SHP77 (cell line): Measurements from ENCODE around the gene MAST4.

Experiments
- DNase-seq, 2 experiments: peaks; one replicate each; lab custom pipeline; 2025; lab: John Stamatoyannopoulos, UW

The MAST4 gene

DNA sequence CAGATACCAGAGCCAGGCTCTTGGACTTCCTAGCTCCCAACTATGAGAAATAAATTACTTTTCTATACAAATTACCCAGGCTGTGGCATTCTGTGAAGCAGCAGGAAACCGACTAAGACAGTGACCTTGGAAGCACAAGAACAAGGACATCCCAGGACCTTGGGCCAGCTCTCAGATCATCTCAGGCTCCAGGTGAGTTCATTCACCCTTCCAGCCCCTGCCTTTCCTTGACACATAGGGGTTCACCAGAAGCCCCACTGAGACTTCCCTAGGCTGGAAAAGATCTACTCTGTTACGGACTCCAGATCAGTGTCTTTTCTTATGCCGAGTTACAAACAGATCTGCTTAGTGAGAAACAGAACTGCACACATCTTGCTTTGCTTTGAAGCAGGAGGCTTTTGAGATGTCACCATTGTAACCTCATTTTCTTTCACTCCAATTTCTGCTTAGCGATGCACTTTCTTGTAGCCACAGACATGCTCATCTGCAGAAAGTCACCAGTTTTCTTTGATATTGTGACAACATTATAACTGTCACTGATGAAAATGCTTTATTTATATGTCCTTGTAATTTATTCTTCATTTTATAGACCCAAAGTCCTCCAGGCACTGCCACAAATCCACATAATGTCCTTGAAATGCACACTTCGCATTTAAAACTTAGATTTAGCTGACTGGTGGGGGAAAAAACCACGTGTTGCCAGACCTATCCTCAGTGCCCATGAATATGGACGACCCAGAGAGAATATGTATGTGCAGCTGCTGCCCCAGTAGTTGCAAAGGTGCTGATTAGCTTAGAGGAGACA is 592.3 kb downstream of the MAST4 start:
- no peak for DNase-seq

DNA sequence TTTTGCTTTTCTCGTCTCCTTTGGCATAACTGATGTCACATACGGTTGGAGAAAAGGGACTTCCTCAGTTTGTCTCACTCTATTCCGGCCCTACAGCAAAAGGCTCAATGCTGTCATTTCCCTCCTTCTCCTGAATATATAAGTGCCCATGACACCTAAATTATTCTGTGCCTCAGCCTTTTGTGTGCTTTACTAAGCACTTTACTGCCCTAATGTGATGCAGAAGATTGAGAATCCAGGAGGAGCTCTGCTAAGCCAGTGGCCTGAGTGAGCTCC is 592.8 kb downstream of the MAST4 start:
- DNase-seq: no peak

DNA sequence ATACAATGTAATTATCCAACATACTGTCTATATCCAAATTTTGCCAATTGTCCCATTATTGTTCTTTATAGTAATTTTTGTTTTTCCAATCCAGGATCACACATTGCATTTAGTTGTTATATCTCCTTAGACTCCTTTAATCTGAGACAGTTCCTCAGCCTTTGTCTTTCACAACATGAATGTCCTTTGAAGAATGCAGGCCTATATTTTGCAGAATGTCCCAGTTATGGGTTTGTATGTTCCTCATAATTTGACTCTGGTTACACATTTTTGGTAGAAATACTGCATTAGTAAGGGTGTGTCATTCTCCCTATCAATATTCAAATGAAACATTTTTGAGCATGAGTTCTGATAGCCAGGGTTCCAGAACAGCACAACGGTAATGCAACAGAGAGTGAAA is 593.7 kb downstream of the MAST4 start:
- no peak for DNase-seq

DNA sequence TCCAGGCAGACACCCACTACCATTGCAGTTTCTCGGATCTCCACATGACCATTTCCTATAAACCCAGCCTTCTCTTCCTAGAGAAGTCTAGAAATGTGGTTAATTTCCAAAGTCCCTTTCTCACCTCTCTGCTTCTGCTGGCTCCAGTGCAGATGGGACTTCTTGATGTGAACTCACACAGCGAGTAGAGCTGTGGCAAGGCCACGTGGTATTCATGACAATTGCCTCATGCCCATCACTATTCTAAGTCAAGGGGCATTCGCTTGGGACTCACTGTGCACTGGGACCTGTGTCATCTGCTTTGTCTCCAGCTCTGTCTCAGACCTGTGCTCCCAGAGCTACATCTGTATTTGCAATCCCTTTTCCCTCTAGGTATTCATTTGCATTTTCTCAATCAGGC is 594.2 kb downstream of the MAST4 start:
- no peak for DNase-seq

DNA sequence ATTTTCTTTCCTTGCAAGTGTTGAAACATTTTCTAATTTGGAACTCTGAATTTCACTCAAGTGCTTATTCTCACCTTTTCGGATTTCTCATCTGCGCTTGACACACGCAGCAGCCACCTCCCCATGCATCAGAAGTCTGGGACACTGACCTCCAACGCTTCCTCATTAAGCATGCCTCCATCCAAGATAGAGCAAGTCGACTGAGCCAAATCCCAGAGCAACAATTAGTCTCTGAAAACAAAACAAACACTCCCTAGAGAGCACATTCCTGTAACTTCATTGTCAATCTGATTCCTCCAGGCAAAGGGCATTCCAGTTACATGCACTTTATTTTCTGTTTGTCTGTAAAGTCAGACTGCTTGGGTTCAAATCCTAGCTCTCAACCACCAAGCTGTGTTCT is 594.7 kb downstream of the MAST4 start:
- no peak for DNase-seq

DNA sequence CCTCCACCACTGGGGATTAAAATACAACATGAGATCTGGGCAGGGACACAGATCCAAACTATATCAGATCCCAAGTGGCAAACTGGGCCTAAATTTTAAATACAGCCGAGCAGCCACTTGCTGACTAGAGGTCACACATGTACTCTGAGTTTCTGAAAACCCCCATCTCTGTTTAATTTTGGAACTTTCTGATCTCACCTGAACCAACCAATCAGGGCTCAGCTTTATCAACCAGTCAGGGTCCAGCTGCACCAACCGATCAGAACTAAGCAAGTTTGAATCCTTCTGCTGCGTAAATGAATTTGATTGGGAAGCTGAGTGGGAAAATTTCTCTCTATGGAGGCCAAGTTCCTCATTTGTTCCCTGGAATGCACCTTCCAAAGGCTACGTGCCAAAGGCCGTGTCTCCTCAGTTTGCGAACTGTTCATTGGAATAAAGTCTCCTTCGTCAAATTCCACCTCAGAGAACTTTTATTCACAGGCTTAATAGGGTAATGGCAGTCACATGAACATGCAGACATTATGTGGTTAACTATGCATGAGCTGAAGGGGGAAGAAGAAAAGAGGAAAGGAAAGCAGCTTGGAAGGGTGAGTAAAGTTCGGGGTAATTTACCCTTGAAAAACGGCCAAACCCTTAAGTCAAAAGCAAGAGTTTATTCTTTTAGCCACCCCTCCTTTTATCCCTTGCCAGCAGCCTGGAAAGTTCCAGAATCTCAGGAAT is 596.7 kb downstream of the MAST4 start:
- DNase-seq: no peak

DNA sequence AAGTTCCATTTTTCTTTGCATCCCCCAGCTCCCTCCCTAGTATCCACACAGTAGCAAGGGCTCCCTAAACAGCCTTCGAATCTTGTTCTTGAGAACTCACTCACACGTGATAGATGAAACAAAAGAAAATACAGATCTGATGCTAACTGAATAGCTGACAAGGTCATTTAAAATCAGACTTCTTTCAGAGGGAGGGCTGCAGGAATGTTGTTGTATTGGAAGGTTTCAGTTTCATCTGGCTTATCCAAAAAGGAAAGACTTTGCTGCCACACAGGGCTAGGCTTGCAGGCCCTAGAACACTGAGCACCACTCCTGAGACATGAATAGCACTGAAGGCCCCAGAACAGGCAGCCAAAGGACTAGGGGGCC is 597.2 kb downstream of the MAST4 start:
- DNase-seq: no peak

DNA sequence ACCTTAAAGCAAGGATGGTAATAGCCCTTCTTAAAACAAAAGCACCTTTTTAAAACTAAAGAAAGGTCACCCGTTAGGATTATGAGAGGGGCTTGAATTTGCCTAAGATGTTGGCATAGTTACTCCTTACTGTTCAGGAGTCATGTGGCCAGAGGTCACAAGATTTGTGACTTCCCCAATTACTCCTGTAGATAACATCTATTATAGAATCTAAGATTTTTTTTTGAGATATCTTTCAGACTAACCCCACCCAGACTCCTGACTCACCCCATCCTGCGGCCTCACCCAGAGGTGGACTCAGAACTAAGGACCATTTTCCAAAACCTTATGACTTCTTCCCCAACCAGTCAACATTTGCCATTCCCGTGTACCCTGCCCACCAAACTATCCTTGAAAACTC is 598.0 kb downstream of the MAST4 start:
- no peak for DNase-seq

DNA sequence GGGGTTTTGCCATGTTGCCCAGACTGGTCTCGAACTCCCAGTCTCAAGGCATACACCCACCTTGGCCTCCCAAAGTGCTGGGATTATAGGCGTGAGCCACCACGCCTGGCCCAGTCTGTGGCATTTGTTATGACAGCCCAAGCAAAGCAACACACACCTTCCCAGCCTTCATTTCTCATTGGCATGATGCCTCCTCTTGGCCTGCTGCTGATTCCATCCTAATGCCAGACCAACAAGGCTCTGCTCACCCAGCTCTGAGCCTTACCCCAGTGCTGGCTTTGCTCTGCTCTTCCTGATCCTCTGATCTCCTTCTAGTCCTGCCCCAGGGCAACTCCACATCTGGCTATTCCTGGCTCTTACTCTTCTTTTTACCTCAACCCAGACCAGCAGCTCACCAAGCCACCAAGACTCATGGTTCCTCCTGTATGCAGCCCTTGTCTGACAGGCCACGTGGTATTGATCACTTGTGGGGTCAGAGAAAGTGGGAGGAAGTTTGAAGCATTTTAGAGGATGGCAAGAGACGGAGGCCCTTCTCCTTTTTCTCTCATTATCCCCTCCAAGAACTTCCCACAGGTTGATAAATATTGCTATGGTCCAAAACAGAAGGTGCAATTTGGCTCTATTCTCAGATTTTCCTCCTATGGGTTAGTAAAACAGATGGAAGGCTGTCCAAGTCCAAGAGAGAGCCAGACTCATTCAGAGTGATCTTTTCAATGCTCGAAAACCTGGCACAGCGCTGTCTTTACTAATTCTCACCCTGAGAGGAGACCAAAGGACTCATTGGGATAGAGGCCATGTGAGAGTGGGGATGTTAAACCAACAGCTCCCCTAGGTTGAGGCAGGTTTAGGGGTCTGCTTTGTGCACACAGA is 599.4 kb downstream of the MAST4 start:
- no peak for DNase-seq

DNA sequence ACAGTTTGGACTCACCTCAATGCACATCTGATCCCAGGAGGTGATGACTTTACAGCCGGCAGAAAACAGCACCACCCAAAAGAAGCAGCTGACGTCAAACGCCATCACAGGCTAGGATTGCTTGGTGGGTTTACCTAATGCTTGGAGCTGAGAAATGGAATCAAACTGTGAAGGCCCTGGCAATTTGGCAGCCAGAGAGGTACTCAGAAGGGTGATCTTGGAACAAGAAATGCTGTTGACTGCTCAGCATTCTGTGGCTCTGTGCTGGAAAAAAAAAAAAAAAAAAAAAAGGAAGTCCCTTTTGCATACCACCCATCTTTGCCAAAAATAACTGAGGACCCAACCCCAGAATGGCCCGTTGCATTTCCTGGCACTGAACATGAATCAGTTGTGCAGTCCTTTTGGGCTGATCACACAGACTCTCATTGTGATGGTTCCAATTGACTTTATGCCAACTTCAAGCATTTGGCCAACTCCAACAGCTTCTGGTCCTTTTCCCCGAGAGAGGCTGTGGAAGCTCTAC is 600.4 kb downstream of the MAST4 start, which contains the start of gene CD180:
CD180 (minus strand) TSS at position 263 of the 523 bp plus-strand sequence; CDS start at position 105, 158 bp downstream.
- DNase-seq: no peak

DNA sequence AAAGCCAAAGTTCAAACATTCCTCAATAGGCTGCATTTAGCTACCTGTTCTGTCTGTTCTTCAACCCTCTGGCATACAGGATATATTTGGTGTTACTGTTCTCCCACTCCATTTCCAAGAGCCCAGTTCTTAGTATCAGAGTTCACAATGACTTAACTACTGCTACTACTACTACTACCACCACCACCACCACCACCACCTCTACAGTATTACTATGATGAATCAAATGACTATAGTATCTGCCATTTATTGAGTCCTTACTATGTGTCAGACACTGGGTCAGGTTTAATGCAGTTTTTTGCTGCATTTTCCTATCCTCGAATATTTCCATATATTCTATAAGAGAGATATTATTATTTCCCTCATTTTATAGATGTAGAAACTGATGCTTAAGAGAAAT is 601.3 kb downstream of the MAST4 start:
- DNase-seq: no peak

DNA sequence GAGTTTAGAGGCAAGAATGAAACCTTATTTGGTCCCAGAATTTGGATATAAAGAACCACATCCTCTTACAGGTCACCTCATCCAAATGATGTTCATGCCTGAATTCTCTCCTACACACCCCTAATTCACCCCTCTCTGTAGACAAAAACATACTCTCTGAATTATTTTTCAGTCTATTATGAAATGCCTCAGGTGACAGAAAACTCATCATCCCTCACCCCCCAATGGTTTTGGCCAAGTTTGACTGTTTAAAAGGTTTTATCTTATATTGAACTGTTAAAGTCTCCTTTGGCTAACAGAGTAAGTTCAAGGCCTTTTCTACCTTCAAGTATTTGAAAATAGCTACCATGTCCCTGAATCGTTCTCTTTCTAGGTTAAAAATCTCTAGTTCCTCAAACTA is 602.7 kb downstream of the MAST4 start:
- no peak for DNase-seq

DNA sequence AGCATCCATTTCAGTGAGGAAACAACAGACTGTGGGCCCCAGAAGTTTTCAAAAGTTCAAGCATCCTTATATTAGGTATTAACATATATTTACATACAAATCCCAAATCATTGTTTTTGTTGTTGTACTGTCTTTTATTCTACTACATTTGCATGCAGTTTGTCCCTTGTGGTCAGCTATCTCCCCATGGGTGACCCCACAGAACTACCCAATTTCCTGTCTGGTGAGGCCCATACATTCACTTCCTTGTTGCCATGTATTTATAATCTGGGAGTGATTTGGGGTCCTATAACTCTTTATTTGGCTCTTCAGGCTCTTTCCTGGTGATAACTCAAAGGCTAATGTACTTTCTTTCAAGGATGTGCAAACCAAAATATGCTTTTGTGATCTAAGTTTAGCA is 603.7 kb downstream of the MAST4 start:
- no peak for DNase-seq

DNA sequence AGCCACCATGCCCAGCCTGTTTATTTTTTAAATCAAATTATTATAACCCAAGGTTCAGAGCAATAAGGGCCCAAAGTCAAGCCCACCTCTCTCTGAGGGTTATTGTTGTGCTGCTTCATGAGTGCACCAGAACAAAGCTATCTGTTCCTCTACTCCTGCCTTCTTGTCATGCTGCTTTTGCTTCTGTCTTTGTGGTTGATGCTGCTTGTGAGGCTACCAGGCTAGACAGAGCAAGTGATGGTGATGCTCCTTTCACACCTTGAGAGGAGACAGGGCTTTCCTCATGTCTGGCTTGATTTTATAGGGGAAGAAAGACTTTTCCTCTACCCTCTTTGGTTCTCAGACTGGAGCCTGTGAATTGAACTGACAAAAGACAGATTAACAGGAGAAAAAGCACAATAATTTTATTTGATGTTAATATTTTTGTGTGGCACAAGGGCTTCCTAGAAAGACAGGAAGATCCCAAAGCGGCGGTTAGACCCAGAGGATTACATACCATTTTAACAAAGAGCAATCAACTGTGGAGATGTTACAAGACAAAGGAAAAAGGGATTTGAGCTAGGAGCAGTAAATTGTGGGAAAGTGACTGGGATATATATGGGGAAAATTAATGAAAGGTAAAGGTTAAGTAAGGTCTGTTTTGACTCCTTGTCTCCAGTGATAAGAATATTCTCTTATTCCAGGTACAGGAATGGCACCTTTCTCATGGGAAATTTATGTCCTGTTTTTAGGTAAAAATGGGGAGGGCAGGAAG is 604.8 kb downstream of the MAST4 start:
- no peak for DNase-seq

DNA sequence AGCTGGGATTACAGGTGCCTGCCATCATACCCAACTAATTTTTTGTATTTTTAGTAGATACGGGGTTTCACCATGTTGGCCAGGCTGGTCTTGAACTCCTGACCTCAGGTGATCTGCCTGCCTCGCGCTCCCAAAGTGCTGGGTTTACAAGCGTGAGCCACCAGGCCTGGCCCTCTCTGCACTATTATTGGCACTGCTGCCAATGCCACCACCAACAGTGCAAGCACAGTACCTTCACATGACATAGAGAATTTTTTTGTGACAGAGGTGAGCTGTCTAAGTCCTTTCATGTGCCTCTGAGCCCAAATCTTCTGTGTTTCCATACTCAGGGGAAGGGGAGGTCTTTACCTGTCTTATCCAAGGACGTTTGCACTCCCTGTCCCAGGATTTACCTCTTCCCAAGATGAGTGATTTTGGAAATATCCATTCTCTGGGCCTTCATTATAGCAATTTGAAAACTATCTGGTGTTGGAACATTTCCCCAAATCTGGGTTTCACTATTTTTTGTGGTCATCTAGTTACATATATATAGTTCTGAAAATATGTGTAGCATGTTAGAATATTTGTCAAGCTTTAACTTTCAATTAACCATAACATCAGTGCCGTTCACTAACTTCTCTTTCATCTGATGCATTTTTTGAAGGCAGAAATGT is 605.8 kb downstream of the MAST4 start:
- no peak for DNase-seq

DNA sequence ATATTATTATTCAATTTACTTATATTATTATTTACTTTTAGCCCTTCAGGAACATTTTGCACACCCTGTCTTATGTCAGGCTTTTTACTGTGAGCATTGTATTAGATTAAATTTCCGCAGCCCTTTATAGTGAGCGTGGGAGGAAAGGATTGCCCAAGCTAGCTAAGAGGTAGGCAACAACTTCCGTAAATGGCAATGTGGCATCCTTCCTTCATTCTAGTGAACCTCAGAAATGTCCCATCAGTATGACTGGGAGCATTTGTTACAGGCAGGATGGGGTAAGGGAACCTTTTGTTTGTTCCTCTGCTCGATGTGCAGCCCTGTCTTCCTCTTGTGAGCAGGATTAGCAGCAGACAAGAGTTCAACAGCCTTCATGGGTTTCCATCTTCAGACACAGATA is 606.6 kb downstream of the MAST4 start:
- DNase-seq: no peak

DNA sequence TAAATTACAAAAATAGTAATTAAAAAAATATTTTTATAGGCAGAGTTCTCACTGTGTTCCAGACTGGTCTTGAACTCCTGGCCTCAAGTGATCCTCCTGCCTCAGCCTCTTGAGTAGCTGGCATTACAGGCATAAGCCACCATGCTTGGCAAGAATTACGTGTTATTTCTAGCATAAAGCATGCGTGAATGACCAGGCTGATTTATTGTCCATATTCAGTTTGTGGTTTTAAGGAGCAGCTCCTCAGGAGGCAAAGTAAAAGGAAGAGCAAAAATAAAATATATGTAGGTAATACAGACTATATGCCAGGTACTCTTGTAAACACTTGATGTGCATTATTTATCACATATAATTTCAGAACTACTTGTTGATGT is 607.5 kb downstream of the MAST4 start:
- DNase-seq: no peak

DNA sequence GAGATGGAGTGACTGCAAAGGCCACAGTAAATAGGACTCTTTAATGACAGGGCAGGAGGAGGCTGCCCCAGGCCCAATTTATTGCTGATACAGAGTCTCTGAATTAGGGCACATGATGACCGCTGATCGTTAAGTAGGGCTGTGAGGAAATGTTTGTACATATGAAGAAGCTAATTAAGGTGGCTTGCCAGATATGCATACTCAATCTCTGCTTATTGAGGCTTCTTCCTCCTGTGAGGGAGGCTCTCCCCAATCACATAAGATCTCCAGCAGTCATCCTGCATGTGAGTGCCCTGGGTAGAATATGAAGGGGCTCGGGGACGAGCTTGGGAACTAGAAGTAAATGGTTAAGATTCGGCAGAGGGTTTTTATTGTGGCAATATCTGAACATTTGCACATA is 608.6 kb downstream of the MAST4 start:
- DNase-seq: no peak

DNA sequence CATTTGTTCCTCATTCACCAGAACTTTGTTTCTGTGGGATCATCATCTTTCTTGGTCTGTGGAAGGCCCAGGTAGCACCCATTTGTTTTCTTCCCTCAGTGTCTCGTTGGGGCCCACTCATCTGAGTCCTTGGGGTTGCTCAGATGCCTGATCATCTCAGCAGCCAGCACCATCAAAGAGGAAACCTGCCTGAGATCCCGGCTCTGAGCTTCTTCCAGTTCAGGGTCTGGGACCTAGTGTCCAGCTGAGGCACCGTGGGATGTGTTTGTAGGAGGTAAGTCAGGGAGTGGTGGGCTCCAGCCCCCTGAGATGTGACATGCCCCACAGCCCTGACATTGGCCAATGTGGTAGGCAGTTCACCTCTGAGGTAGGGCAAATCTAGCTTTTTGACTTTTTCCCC is 609.8 kb downstream of the MAST4 start:
- DNase-seq: no peak

DNA sequence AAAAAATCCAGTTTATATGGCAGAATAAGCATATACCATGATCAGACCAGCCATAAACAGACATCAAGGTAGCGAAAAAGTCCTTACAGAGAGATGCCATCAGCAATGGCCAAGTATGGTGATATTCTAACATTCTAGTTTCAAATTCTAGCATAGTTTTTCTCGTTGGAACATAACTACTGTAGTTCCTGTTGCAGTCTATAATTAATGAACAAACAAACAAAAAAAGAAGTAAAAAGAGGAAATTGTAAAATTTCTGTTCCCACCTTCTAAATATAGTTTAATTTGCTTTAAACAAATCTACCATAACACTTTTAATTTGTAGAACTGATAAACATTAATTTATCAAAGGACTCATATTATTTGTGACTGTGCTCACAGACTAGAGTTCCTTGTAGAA is 610.3 kb downstream of the MAST4 start:
- DNase-seq: no peak

DNA sequence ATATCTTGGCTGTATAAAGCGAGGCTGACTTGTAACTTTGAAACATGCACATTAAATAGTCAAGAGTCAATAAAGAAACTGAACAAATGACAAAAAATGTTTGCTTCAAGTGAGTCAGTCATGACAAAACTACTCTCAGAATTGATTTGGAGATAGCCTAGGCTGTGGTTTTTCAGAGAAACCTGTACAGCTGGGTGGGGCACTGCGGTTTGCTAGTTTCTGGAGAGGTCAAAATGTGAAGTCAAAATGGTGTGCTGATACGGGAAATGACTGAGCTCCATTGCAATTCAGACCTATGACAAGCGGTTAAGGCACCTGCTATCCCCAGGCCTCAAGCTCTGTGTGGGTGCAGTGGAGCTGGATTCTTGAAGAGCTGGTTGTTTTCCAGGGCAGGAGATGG is 610.7 kb downstream of the MAST4 start:
- no peak for DNase-seq

DNA sequence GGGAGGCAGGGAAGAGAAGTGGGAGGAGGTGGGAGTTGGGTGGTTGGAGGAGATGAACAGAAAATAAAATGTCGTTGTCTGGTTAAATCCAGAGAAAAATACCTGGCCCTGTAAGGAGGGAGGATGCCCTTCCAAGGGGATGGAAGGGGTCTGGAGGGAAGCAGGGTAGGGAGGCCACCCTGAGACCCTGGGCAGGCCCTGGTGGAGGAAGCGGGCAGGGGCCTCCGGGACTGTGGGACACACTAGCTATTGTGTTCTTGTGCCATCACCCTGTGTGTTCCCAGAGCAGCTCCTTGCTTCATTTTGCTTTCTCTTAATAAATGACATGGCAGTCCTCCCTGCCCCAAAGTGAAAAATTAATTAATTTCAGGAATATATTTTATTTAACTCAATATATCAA is 612.2 kb downstream of the MAST4 start:
- no peak for DNase-seq
